Mucosa of gallbladder (tissue), 1 donor: Measurements from ENCODE around the gene PIK3CG. TPM values are rescaled to one million over a fixed set of nuclear protein-coding genes. Genes with fewer than 3 reads are reported as not detected.
A peak's percentile ranks its signal among the peaks of the same experiment; 100 is the strongest.
"Not testable (repeated sequence)": the region's sequence is repeated elsewhere in the genome, so short reads cannot be mapped to it uniquely, and the experiment has no call there.

Experiments used
- DNase-seq: peaks from one replicate; pipeline ENCODE4 v3.0.0-alpha.2; 2020; ENCODE audit warnings: low spot score
- total RNA-seq: library from RNA; stranded (reverse); gene quantifications from one replicate; pipeline ENCODE4 v1.2.1, GENCODE V29; 2021
- donor health status: DM: no; HTN: no; CAD: no.

Gene PIK3CG
- total RNA-seq, 1 donor from 2014 or later = 7.1 TPM

DNA sequence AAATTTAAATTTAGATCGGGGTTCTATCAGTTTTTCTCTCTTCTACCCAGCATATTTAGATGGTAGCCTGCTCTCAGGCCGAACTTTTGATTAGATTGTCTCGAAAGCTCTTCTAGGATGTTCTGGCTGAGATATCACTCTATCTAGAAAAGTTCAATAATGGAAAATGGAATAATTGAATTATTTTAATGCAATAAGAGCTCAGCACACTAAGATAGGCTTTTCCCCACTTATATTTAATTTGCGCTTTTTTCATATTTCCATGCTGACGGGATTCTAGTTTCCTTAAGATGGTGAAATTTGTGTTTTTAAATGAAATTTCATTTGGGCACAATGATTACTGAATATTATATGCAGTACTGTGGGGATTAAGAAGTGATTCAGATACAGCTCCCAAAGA, 73.7 kb downstream of the PIK3CG start:
- DNase-seq = no peak

DNA sequence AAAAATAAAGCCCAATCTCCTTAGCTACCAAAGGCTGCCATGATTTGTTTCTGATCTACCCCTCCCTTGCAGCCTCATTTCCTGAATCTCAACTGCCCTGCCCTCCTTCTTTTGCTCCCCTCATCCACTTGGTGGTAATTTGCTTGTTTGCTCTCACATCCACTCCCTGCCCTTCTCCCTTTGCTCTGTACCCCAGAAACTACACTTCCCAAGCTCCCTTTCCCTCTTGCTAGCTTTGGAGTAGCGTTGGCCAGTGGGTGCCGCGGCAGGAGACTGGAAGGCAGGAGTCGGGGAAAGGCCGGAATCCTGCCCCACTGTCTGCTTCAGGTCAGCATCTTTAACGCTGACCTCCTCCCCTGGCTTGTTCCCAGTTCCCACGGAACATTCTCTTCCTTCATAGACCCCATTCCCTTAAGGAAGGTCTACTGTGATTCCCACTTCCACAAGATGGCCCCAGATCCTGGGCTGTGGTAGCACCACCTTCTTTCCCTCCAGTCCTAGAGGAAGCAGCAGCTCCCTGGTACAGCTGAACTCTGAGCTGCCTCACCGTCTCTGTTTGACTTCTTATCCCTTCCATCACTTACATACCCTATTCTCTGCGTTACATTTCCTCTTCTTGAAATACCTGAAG, 79.1 kb downstream of the PIK3CG start:
- no peak for DNase-seq

DNA sequence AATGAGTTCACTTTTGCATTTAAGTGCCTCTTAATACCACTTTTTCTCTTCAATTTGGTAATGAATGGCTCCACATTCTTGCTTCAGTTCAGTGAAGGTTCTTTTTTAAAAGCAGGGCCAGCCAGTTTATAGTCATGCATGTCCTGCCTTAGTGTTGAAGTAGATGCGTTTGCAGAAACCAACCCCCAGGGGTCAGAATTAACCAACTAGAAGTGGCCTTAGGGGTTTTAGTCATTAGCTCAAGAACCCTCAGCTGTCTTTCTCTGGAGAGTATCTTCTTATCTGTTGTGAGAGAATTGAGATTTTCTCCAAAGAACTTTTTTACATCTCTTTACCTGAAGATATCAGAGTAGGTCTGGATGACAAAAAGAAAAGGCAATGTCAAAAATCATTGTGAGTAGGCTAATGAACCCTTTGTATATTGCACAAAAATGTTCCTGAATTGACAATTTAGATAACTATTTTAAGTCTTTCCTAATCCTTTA, 82.2 kb downstream of the PIK3CG start:
- peak; percentile 45 for DNase-seq

DNA sequence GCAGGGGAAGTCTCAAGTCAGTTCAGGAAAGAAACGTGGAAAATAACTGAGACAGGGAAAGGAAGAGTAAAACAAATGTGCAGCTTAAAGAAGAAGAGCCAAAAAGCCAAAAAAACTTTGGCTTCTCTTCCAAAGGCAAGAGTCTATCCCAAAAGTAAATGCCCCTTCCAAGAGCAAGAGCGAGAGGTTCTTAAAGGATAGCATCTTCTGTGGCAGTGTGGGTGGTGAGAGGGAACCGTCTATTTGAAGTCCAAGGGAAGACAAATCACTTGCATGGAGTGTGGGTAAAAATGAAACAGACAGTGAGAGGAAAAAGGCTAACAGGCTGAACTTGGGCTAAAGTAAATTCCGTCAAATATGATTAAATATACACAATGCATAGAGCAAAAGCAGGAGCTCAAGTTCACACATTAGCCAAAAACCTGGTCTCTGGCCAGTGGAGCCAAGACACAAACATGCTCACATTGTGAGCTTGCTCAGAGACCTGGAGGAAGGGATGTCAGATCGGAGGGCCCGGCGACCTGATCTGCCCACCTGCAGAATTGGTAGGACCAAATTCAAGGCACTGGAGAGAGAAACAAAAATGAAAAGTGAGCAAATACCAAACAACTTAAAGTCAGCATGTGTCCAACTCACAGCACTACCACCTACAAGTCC, 87.0 kb downstream of the PIK3CG start:
- DNase-seq = no peak

DNA sequence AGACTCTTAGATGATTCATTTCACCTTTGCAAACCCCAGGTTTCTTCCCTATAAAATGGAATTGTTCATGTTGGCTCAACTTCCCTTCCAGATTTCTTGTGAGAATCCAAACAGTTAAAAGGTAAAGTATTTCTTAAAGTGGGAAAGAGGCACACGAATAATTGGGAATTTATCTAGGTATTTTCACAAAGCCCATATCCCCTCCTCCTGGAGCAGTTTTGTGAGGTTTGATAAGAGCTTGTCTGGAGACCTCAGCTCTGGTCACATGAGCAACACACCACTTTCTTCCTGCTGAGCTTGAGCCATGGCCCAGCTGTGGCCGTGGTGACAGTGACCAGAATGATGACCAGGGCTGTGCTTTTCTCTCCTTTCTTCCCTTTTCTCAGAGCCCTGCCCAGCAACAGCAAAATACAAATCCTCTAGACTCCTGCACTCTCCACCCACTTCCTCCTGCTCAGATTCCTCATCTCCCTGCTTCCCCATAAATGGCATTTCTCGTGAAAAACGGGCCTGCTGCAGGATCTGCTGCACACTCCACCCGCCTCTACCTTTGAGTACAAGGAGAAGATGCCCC, 87.7 kb downstream of the PIK3CG start:
- peak; percentile 16 for DNase-seq

DNA sequence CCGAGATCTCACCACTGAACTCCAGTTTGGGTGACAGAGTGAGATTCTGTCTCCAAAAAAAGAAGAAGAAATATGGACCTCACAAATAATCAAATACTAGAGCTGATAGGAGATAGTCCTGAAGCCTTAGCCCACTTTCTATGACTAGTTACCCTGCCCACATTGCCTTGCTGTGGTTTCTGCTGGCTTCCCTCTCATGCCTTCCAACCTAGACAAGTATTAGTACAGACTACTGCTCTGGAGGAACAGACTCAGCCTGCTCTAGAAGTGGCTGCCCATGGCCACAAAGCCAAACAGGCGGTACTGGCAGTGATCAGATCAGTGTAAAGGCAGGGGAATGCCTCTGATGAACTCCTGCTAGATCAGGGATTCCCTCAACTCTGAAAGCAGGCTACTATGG, 89.8 kb downstream of the PIK3CG start:
- DNase-seq = no peak

DNA sequence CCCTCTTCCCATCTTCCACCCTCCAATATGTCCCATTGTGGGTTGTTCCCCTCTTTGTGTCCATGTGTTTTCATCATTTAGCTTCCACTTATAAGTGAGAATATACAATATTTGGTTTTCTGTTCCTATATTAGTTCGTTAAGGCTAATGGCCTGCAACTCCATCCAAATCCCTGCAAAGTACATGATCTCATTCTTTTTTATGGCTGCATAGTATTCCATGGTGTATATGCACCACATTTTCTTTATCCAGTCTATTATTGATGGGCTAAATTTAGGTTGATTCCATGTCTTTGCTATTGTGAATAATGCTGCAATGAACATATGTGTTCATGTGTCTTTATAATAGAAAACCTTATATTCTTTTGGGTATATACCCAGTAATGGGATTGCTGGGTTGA, 90.8 kb downstream of the PIK3CG start:
- DNase-seq = not testable (repeated sequence)

Other genes starting within 250 kb of the PIK3CG start
- 20.4 TPM for gene CCDC71L, start 204.1 kb upstream of the PIK3CG start, total RNA-seq
- 7.1 TPM for gene PRKAR2B, start 179.4 kb downstream of the PIK3CG start, total RNA-seq